CD4-positive, CD25-positive, alpha-beta regulatory T cell (primary cell): Measurements from ENCODE around the gene USP8. TPM values are rescaled to one million over a fixed set of nuclear protein-coding genes. Genes with fewer than 3 reads are reported as not detected.
"Not testable (repeated sequence)": the region's sequence is repeated elsewhere in the genome, so short reads cannot be mapped to it uniquely, and the experiment has no call there.

Experiments used
- ATAC-seq, 2 donors: fragments of 150-1000 bp; cut with Tn5 transposase; one replicate each; pipeline ENCODE4 v1.10.0; 2021; ENCODE audit warnings: low read depth in 2 of 2, moderate number of reproducible peaks in 2 of 2, moderate library complexity in 1 of 2
- DNase-seq, 3 donors: peaks; one replicate each; pipeline versions ENCODE4 v3.0.0 to v3.0.0-alpha.2; 2012 to 2022; ENCODE audit warnings: mixed read lengths in 1 of 3
- H3K27ac ChIP-seq: one replicate; pipeline ENCODE4 v1.7.0; 2013; ENCODE audit warnings: mild to moderate bottlenecking, low read length; ENCODE audit not compliant: insufficient read depth, poor library complexity, severe bottlenecking
- H3K27me3 ChIP-seq: one replicate; pipeline ENCODE4 v1.7.0; 2013; ENCODE audit warnings: low read length; ENCODE audit not compliant: control insufficient read depth, insufficient read depth
- H3K36me3 ChIP-seq: one replicate; pipeline ENCODE4 v1.7.0; 2013; ENCODE audit warnings: mild to moderate bottlenecking, low read length, moderate library complexity; ENCODE audit not compliant: control insufficient read depth, insufficient read depth
- H3K4me1 ChIP-seq: 2 replicates; pipeline ENCODE4 v1.7.0; 2013; ENCODE audit warnings: mild to moderate bottlenecking, low read length; ENCODE audit not compliant: insufficient read depth, control insufficient read depth, poor library complexity, severe bottlenecking
- H3K4me3 ChIP-seq: one replicate; pipeline ENCODE4 v1.7.0; 2013; ENCODE audit warnings: low read depth, mild to moderate bottlenecking, low read length, moderate library complexity
- H3K9me3 ChIP-seq, 2 experiments: 1 replicate in 1 of 2; 2 replicates in 1 of 2; pipeline ENCODE4 v1.7.0; 2013; ENCODE audit warnings: low read length in 2 of 2, mild to moderate bottlenecking in 1 of 2, moderate library complexity in 1 of 2; ENCODE audit not compliant: control insufficient read depth in 2 of 2
- H3K27ac Mint-ChIP-seq, 3 donors: one replicate each; pipeline ENCODE4 v1.8.0; 2020 to 2022; ENCODE audit warnings: mild to moderate bottlenecking in 3 of 3, mixed read lengths in 3 of 3, moderate library complexity in 2 of 3
- H3K27me3 Mint-ChIP-seq: one replicate; pipeline ENCODE4 v1.8.0; 2022; ENCODE audit warnings: mild to moderate bottlenecking, mixed read lengths
- H3K36me3 Mint-ChIP-seq: one replicate; pipeline ENCODE4 v1.8.0; 2020; ENCODE audit warnings: mixed read lengths
- H3K4me1 Mint-ChIP-seq, 4 donors: one replicate each; pipeline ENCODE4 v1.8.0; 2020 to 2022; ENCODE audit warnings: mixed read lengths in 4 of 4, mild to moderate bottlenecking in 1 of 4
- H3K4me3 Mint-ChIP-seq, 4 donors: one replicate each; pipeline ENCODE4 v1.8.0; 2020 to 2022; ENCODE audit warnings: mild to moderate bottlenecking in 4 of 4, mixed read lengths in 4 of 4, moderate library complexity in 3 of 4
- H3K9me3 Mint-ChIP-seq, 7 donors: one replicate each; pipeline ENCODE4 v1.8.0; 2020 to 2022; ENCODE audit warnings: mixed read lengths in 7 of 7, mild to moderate bottlenecking in 3 of 7, moderate library complexity in 2 of 7
- polyA plus RNA-seq, 4 donors: library from polyadenylated mRNA; unstranded; fragments of 300-500 nt; fragmentation: Illumina TruSeq; gene quantifications; one replicate each; pipeline ENCODE4 v1.2.3, GENCODE V29; 2021
- total RNA-seq: library from RNA; stranded (reverse); gene quantifications from one replicate; pipeline ENCODE4 v1.2.3, GENCODE V29; 2022

Gene USP8
- total and polyA plus RNA-seq, 5 donors from 2014 or later = 35.4 to 76.8 (median 48.3) TPM

DNA sequence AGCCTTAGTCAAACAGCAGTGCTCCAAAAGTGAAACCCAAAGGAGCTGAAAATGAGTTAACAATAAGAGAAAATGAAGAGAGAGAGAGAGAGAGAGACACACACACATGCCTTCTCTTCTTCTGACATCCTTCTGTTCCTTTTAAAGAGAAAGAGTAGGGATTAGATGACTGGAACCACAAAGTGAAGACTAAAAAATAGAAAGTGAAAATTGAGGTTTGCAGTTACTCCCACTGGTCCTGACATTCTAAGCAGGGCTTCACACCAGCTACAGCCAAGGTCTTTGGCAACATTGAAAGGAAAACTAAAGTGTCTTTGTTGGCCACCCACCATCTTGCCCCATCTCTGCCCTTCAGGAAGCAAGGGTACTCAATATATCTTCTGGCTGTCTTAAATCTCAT, 63.1 kb downstream of the USP8 start:
- no peak for ATAC-seq
- Mint-ChIP-seq H3K4me1 (peaks cover 0 to 9% (median 3%) of the 10 kb centered on the region in 4 donors), H3K4me3 (no peak overlapping the region), H3K36me3 (peaks cover 39% of the 10 kb centered on the region), H3K9me3 (peaks cover 0 to 2% (median 0%) of the 10 kb centered on the region in 7 donors), H3K27ac (peak overlapping the region; percentile 0 to 54 (median 1)), H3K27me3 (no peaks in the 10 kb centered on the region)
- H3K4me1 ChIP-seq = no peaks in the 10 kb centered on the region
- DNase-seq = peak in 1 of 3 donors; percentile 14
- H3K36me3 ChIP-seq = peaks cover 64% of the 10 kb centered on the region
- no peak overlapping the region for H3K27ac ChIP-seq
- no peaks in the 10 kb centered on the region for H3K27me3 ChIP-seq
- no peak overlapping the region for H3K4me3 ChIP-seq
- H3K9me3 ChIP-seq = no peaks in the 10 kb centered on the region

DNA sequence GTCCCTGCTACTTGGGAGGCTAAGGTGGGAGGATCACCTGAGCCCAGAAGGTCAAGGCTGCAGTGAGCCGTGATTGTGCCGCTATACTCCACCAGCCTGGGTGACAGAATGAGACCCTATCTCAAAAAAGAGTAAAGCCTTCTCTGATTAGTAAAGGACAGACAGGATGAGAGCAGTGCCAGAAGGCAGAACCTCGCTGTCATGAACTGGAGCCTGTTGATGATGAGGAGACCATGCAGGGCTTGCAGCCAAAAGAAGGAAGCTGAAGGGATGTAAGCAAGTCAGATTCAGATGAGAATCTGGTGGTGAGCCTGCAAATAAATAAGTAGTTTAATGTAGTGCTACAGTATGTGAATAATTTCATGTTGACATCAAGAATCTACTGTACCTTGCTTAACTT, 69.4 kb downstream of the USP8 start:
- DNase-seq (no peak), ATAC-seq (no peak)
- Mint-ChIP-seq H3K27ac (peak overlapping the region in 1 of 3 donors; percentile 54), H3K4me3 (no peak overlapping the region), H3K4me1 (peaks cover 0 to 2% (median 0%) of the 10 kb centered on the region in 4 donors), H3K27me3 (no peaks in the 10 kb centered on the region), H3K36me3 (peaks cover 46% of the 10 kb centered on the region), H3K9me3 (no peaks in the 10 kb centered on the region)
- Histone ChIP-seq H3K36me3 (peaks cover 89% of the 10 kb centered on the region), H3K27me3 (no peaks in the 10 kb centered on the region), H3K9me3 (no peaks in the 10 kb centered on the region), H3K27ac (no peak overlapping the region), H3K4me3 (no peak overlapping the region), H3K4me1 (no peaks in the 10 kb centered on the region)

DNA sequence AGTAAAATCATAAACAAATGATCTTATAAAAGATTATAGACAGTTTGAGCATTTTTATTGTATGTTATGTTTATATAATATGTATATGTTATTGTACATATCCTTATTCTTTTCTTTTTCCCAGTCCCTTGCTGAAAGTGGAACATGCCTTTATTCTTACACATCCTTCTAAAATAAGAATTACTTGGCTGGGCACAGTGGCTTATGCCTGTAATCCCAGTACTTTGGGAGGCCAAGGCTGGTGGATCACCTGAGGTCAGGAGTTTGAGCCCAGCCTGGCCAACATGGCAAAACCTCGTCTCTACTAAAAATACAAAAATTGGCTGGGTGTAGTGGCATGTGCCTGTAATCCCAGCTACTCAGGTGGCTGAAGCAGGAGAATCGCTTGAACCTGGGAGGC, 70.3 kb downstream of the USP8 start:
- not testable (repeated sequence) for ATAC-seq, H3K27ac Mint-ChIP-seq, H3K27me3 Mint-ChIP-seq, H3K4me3 Mint-ChIP-seq, H3K9me3 Mint-ChIP-seq, H3K4me3 ChIP-seq, H3K9me3 ChIP-seq, H3K27me3 ChIP-seq, H3K4me1 ChIP-seq, H3K4me1 Mint-ChIP-seq, DNase-seq, H3K27ac ChIP-seq
- peaks cover 95% of the 10 kb centered on the region for H3K36me3 ChIP-seq
- peaks cover 50% of the 10 kb centered on the region for H3K36me3 Mint-ChIP-seq

DNA sequence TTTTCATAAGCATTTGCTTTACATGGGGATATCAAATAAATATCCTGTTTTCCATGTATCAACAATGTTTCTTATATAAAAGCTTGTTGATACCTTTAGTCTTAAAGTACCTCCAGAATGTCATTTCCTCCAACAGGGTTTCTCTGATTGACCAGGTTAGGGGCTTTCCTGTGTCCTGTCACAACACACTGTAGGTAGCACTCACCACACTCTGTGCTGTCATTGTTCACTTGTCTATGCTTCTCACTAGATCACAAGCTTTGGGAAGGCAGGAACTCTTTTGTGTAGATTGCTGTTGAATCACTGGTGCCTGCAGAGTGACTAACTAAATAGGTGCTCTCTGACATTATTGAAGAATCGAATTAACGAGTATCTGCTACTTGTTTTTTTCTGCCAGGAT, 72.5 kb downstream of the USP8 start:
- peak overlapping the region in 1 of 3 donors; percentile 51 for H3K27ac Mint-ChIP-seq
- no peak for ATAC-seq

DNA sequence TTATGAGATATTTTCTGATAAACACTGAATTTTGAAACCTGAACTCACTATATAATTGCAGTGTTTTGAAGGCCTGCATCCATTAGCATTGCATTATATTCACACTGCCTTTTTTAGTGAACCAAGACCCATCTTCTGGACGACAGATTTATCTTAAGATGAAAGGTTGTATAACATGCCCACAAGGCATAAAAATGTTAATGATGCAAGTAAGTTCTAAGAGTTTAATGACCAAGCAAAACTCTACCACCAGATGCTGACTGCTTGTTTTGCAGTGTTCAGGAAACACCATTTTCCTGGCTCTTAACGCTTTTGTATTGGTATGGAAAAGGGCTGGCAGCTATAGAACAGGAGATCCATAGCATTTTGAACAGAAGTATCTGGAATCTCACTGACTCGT, 76.1 kb downstream of the USP8 start:
- Mint-ChIP-seq H3K9me3 (no peaks in the 10 kb centered on the region), H3K27ac (peak overlapping the region in 2 of 3 donors; percentile 1 to 11), H3K27me3 (no peaks in the 10 kb centered on the region), H3K4me1 (no peaks in the 10 kb centered on the region), H3K36me3 (peaks cover 43% of the 10 kb centered on the region), H3K4me3 (no peak overlapping the region)
- Histone ChIP-seq H3K36me3 (peaks cover 66% of the 10 kb centered on the region), H3K27ac (no peak overlapping the region), H3K4me3 (no peak overlapping the region), H3K27me3 (no peaks in the 10 kb centered on the region), H3K9me3 (no peaks in the 10 kb centered on the region), H3K4me1 (no peaks in the 10 kb centered on the region)
- DNase-seq (no peak), ATAC-seq (no peak)

More for the DNA sequence above, 72.5 kb downstream of the USP8 start:
- Histone ChIP-seq H3K9me3 (no peaks in the 10 kb centered on the region), H3K4me1 (no peaks in the 10 kb centered on the region), H3K27me3 (no peaks in the 10 kb centered on the region), H3K4me3 (no peak overlapping the region), H3K36me3 (peaks cover 92% of the 10 kb centered on the region), H3K27ac (no peak overlapping the region)
- Mint-ChIP-seq H3K4me1 (no peaks in the 10 kb centered on the region), H3K9me3 (no peaks in the 10 kb centered on the region), H3K27me3 (no peaks in the 10 kb centered on the region), H3K36me3 (peaks cover 49% of the 10 kb centered on the region), H3K4me3 (no peak overlapping the region)
- DNase-seq = no peak

DNA sequence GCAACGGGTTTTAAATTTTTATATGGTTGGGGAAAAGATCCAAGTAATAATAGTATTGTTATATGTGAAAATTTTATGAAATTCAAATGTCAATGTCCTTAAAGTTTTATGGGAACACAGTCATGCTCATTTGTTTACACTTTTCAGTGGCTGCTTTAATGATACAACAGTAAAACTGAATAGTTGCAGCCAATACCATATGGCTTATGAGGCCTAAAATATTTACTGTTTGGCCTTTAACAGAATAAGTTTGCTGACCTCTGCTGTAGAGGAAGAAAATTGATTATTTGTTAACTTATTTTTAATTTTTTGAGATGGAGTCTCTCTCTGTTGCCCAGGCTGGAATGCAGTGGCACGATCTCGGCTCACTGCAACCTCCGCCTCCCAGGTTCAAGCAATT, 77.6 kb downstream of the USP8 start:
- peaks cover 36% of the 10 kb centered on the region for H3K36me3 Mint-ChIP-seq
- no peaks in the 10 kb centered on the region for H3K9me3 ChIP-seq
- no peaks in the 10 kb centered on the region for H3K9me3 Mint-ChIP-seq
- ATAC-seq (no peak), DNase-seq (no peak)
- H3K27me3 ChIP-seq = no peaks in the 10 kb centered on the region
- peaks cover 51% of the 10 kb centered on the region for H3K36me3 ChIP-seq
- H3K27me3 Mint-ChIP-seq = no peaks in the 10 kb centered on the region
- H3K4me3 Mint-ChIP-seq = no peak overlapping the region
- no peak overlapping the region for H3K27ac Mint-ChIP-seq
- no peak overlapping the region for H3K27ac ChIP-seq
- H3K4me3 ChIP-seq = no peak overlapping the region
- no peaks in the 10 kb centered on the region for H3K4me1 Mint-ChIP-seq
- no peaks in the 10 kb centered on the region for H3K4me1 ChIP-seq

DNA sequence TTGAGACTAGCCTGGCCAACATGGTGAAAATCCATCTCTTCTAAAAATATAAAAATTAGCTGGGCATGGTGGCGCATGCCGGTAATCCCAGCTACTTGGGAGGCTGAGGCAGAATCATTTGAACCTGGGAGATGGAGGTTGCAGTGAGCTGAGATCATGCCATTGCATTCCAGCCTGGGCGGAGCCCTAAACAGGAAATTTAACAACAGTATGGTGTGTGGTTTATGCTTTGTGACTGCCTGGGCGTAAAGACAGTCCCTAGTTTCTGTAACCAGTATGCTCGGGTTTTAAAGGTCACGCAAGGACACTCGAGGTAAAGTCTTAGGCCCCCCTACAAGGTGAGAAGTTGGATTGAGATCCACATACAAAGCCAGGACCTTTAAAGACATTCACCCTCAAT, 78.9 kb downstream of the USP8 start:
- H3K27me3 Mint-ChIP-seq = no peaks in the 10 kb centered on the region
- Histone ChIP-seq H3K27ac (no peak overlapping the region), H3K9me3 (no peaks in the 10 kb centered on the region), H3K36me3 (peaks cover 39% of the 10 kb centered on the region), H3K4me3 (no peak overlapping the region), H3K4me1 (no peaks in the 10 kb centered on the region), H3K27me3 (no peaks in the 10 kb centered on the region)
- H3K27ac Mint-ChIP-seq = peak overlapping the region in 2 of 3 donors; percentile 54 to 67
- H3K4me1 Mint-ChIP-seq = no peaks in the 10 kb centered on the region
- H3K4me3 Mint-ChIP-seq = no peak overlapping the region
- no peaks in the 10 kb centered on the region for H3K9me3 Mint-ChIP-seq
- DNase-seq = no peak
- H3K36me3 Mint-ChIP-seq = peaks cover 31% of the 10 kb centered on the region
- ATAC-seq = no peak

DNA sequence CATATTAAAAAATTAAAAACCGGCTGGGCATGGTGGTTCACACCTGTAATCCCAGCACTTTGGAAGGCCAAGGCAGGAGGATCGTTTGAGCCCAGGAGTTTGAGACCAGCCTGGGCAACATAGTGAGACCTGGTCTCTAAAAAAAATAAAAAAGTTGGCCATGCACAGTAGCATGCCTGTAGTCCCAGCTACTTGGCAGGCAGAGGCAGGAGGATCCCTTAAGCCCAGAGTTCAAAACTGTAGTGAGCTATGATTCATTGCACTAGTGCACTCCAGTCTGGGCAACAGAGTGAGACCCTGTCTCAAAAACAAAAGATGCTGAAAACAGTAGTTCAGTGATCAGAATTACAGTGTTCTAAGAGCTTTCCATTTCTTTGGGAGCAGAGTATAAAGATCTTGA, 81.5 kb downstream of the USP8 start:
- peaks cover 17% of the 10 kb centered on the region for H3K36me3 Mint-ChIP-seq
- DNase-seq, H3K4me1 Mint-ChIP-seq, ATAC-seq, H3K4me1 ChIP-seq, H3K4me3 ChIP-seq, H3K27ac ChIP-seq, H3K27ac Mint-ChIP-seq, H3K4me3 Mint-ChIP-seq, H3K27me3 Mint-ChIP-seq, H3K9me3 Mint-ChIP-seq, H3K9me3 ChIP-seq, H3K27me3 ChIP-seq: not testable (repeated sequence)
- peaks cover 16% of the 10 kb centered on the region for H3K36me3 ChIP-seq
